ENCODE results near the gene ARL6IP6. TPM values are rescaled to one million over a fixed set of nuclear protein-coding genes. Genes with fewer than 3 reads are reported as not detected.
A peak's percentile ranks its signal among the peaks of the same experiment; 100 is the strongest.
"Not testable (repeated sequence)": the region's sequence is repeated elsewhere in the genome, so short reads cannot be mapped to it uniquely, and the experiment has no call there.

The ARL6IP6 gene
- total RNA-seq, 6 experiments from 2014 or later = 2.6 to 5.4 (median 3.7) TPM

DNA sequence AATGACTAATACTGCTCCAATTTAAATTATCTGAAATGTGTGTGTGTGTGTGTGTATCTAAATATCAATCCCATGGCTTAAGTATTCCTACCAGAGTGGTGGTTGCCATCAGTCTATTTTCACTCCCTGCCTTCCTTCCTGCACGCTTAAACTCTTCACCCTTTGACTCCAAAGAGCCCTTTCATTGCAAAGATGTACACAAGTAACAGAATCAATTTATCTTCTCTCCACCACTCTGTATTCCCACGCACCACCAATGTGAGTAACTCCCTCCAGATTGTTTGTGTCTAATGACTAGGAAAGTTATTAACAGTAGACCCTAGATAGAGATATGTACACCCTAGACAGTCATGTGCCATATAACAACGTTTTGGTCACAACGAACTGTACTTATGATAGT lies 42.8 kb downstream of the ARL6IP6 start:
- WGBS (ENCODE audit: insufficient coverage, low coverage, low lambda C conversion rate, missing lambda C conversion rate) = 78% methylated on average over 4 of the region's 4 CpGs
- ATAC-seq = no peak

DNA sequence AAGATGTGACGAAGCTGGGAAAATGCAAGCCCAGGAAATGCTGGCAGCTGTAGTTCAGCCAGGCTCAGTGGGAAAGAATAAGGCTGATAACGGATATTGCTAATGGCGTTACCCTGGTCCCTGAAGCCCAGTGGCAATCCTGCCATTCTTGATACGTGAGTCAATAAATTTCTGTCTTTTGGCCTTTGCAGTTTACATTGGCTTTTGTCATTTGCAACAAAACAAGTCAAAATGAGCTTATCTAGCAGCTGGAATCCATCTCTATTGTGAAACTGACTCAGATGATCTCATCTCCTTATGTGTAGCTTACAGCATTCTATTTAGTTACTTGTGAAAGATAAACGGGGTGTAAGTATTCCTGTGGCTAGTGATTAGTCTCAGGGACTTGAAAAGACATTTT lies 43.8 kb downstream of the ARL6IP6 start:
- TF ChIP-seq POLR2A (IDR thresholded peaks at IDR 0.05) = no peak
- H3K27ac ChIP-seq = no peak overlapping the region

More for the DNA sequence above, 42.8 kb downstream of the ARL6IP6 start:
- no peak overlapping the region for H3K4me3 ChIP-seq
- H3K4me1 ChIP-seq = no peaks in the 10 kb centered on the region
- no peaks in the 10 kb centered on the region for H3K27me3 ChIP-seq
- DNase-seq = no peak
- no peaks in the 10 kb centered on the region for H3K36me3 ChIP-seq
- H3K9me3 ChIP-seq = no peaks in the 10 kb centered on the region
- no peak for TF ChIP-seq POLR2A (IDR thresholded peaks at IDR 0.05)
- TF ChIP-seq, protein P1, sequence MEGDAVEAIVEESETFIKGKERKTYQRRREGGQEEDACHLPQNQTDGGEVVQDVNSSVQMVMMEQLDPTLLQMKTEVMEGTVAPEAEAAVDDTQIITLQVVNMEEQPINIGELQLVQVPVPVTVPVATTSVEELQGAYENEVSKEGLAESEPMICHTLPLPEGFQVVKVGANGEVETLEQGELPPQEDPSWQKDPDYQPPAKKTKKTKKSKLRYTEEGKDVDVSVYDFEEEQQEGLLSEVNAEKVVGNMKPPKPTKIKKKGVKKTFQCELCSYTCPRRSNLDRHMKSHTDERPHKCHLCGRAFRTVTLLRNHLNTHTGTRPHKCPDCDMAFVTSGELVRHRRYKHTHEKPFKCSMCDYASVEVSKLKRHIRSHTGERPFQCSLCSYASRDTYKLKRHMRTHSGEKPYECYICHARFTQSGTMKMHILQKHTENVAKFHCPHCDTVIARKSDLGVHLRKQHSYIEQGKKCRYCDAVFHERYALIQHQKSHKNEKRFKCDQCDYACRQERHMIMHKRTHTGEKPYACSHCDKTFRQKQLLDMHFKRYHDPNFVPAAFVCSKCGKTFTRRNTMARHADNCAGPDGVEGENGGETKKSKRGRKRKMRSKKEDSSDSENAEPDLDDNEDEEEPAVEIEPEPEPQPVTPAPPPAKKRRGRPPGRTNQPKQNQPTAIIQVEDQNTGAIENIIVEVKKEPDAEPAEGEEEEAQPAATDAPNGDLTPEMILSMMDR (IDR thresholded peaks at IDR 0.05) = no peak
- H3K27ac ChIP-seq = no peak overlapping the region
- intact Hi-C loops (cut with DNase I) = no loop called here

DNA sequence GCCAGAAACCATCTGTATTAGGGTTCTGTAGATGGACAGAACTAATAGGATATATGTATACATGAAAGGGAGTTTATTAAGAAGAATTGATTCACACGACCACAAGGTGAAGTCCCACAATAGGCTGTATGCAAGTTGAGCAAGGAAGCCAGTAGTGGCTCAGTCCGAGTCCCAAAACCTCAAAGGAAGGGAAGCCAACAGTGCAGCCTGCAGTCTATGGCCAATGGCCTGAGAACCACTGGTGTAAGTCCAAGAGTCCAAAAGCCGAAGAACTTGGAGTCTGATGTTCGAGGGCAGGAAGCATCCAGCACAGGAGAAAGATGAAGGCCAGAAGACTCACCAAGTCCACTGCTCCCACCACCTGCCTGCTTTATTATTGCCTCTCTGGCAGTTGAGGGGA lies 44.8 kb downstream of the ARL6IP6 start:
- H3K9me3 ChIP-seq; H3K36me3 ChIP-seq; intact Hi-C loops (cut with DNase I); DNase-seq; H3K4me3 ChIP-seq; H3K4me1 ChIP-seq; H3K27ac ChIP-seq; H3K27me3 ChIP-seq; ATAC-seq: not testable (repeated sequence)
- 94% methylated on average over 4 of the region's 4 CpGs for WGBS (ENCODE audit: insufficient coverage, low coverage, low lambda C conversion rate, missing lambda C conversion rate)

More for the DNA sequence above, 43.8 kb downstream of the ARL6IP6 start:
- intact Hi-C loops (cut with DNase I) = no loop called here
- ATAC-seq = peak in 1 of 4 donors; percentile 36
- Histone ChIP-seq H3K4me1 (peaks cover 0 to 7% (median 0%) of the 10 kb centered on the region in 4 donors), H3K36me3 (no peaks in the 10 kb centered on the region), H3K9me3 (no peaks in the 10 kb centered on the region), H3K27me3 (no peaks in the 10 kb centered on the region), H3K4me3 (no peak overlapping the region)
- no peak for DNase-seq
- WGBS (ENCODE audit: insufficient coverage, low coverage, low lambda C conversion rate, missing lambda C conversion rate) = 63% methylated on average over 3 of the region's 5 CpGs

DNA sequence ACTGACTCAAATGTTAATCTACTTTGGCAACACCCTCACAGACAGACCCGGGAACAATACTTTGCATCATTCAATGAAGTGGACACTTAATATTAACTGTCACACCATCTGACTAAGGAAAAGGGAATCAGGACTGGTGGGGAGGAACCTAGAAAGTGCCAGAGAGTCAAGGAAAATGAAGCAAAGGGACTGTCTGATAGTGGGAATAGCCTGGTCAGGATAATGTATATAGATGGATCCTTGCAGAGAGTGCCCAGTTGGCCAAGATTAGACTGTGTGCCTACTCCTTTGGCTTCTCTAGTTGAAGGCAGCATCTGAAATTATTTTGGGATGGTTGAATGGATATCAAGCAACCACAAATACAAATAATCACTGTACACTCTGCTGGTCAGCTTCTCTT lies 45.2 kb downstream of the ARL6IP6 start:
- Histone ChIP-seq H3K9me3 (no peaks in the 10 kb centered on the region), H3K4me3 (no peak overlapping the region), H3K27me3 (no peaks in the 10 kb centered on the region), H3K27ac (no peak overlapping the region), H3K4me1 (peaks cover 0 to 7% (median 0%) of the 10 kb centered on the region in 4 donors), H3K36me3 (no peaks in the 10 kb centered on the region)
- WGBS (ENCODE audit: insufficient coverage, low coverage, low lambda C conversion rate, missing lambda C conversion rate) = 80% methylated on average over 1 of the region's 1 CpG
- ATAC-seq (no peak), DNase-seq (no peak)
- intact Hi-C loops (cut with DNase I) = no loop called here
- TF ChIP-seq, protein P1 (IDR thresholded peaks at IDR 0.05) = no peak
- TF ChIP-seq POLR2A (IDR thresholded peaks at IDR 0.05) = no peak

DNA sequence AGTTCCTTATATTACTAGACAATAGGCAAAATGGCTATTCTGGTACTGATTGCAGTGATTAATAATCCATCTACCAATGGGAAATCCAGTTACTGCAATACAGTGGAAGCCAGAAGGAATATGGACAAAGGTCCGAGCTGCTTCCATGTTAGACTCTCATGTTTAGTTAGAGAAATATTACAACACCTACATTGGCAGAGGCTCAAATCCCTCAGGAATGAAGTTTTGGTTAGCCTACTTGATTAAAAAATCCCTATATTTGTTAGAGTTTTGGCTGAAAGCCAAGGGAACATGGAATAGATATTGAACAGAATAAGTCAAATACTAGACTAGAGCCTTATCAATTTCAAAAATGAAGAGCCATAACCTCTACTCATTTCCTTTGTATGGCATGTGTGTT lies 48.5 kb downstream of the ARL6IP6 start:
- ATAC-seq (peak in 3 of 4 donors; percentile 44 to 62 (median 59)), DNase-seq (no peak)
- WGBS (ENCODE audit: insufficient coverage, low coverage, low lambda C conversion rate, missing lambda C conversion rate) = 33% methylated on average over 1 of the region's 1 CpG
- intact Hi-C loops (cut with DNase I) = no loop called here
- TF ChIP-seq, protein P1 (IDR thresholded peaks at IDR 0.05) = no peak
- TF ChIP-seq POLR2A (IDR thresholded peaks at IDR 0.05) = no peak
- H3K9me3 ChIP-seq = no peaks in the 10 kb centered on the region
- H3K27me3 ChIP-seq = no peaks in the 10 kb centered on the region
- H3K27ac ChIP-seq = no peak overlapping the region
- no peak overlapping the region for H3K4me3 ChIP-seq
- no peaks in the 10 kb centered on the region for H3K36me3 ChIP-seq
- peaks cover 0 to 7% (median 0%) of the 10 kb centered on the region in 4 donors for H3K4me1 ChIP-seq

DNA sequence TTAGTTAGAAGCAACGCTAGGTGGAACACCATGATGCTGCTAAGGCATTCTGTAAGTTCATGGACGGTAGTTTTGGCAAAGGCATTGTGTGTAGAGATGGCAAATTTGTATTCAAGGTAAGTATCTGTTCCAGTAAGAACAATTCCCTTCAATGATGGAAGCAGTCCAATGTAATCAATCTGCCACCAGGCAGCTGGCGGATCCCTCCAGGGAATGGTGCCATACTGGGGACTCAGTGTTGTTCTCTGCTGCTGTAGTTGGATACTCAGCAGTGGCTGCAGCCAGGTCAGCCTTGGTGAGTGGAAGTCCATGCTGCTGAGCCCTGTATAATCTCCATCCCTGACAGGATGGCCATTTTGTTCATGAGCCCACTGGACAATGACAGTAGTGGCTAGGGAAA lies 62.8 kb downstream of the ARL6IP6 start:
- intact Hi-C loops (cut with DNase I) = no loop called here
- no peak for TF ChIP-seq POLR2A (IDR thresholded peaks at IDR 0.05)
- TF ChIP-seq, protein P1 (IDR thresholded peaks at IDR 0.05) = no peak
- ATAC-seq (peak in 1 of 4 donors; percentile 13), DNase-seq (no peak)
- H3K4me1 ChIP-seq = no peaks in the 10 kb centered on the region
- H3K9me3 ChIP-seq = no peaks in the 10 kb centered on the region
- H3K36me3 ChIP-seq = no peaks in the 10 kb centered on the region
- H3K27ac ChIP-seq = no peak overlapping the region
- 60% methylated on average over 2 of the region's 3 CpGs for WGBS (ENCODE audit: insufficient coverage, low coverage, low lambda C conversion rate, missing lambda C conversion rate)
- H3K4me3 ChIP-seq = no peak overlapping the region
- no peaks in the 10 kb centered on the region for H3K27me3 ChIP-seq
